ENCODE data around the gene ALK.

DNA sequence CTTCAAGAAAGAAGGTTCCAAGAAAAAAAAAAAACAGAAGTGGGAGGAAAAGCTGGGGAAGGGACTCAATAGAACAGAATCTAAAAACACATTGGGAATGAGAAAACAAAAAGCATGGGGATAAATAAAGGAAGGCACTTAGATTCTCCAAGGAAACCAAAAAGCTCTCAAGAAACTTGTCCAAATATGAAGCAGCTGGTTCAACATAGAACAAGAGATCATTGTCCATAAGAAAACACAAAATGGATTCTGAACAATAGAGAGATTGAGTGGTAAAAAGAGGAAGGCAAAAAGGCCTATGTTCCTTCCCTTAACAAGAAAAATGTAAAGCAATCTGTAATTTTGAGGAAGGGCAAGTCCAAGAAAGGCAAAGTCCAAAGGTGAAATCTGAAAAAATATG lies 32.9 kb upstream of the ALK start:
- TF ChIP-seq POLR2AphosphoS5 (IDR thresholded peaks at IDR 0.05), result no peak
- TF ChIP-seq EP300 (IDR thresholded peaks at IDR 0.05), result no peak
- TF ChIP-seq, protein P1, sequence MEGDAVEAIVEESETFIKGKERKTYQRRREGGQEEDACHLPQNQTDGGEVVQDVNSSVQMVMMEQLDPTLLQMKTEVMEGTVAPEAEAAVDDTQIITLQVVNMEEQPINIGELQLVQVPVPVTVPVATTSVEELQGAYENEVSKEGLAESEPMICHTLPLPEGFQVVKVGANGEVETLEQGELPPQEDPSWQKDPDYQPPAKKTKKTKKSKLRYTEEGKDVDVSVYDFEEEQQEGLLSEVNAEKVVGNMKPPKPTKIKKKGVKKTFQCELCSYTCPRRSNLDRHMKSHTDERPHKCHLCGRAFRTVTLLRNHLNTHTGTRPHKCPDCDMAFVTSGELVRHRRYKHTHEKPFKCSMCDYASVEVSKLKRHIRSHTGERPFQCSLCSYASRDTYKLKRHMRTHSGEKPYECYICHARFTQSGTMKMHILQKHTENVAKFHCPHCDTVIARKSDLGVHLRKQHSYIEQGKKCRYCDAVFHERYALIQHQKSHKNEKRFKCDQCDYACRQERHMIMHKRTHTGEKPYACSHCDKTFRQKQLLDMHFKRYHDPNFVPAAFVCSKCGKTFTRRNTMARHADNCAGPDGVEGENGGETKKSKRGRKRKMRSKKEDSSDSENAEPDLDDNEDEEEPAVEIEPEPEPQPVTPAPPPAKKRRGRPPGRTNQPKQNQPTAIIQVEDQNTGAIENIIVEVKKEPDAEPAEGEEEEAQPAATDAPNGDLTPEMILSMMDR (IDR thresholded peaks at IDR 0.05), result no peak
